ENCODE data around the gene FKBP11.

- TF ChIP-seq CTCF (conservative IDR thresholded peaks at IDR 0.05) (no peak), EZH2 (IDR thresholded peaks at IDR 0.05; ENCODE audit: low read depth) (no peak)
Observed at GRCh38 chr12:48961331-48961730, 36.0 kb upstream of the FKBP11 start.

All from PC-9 (cell line).